Parathyroid adenoma (tissue), 2 donors: Measurements from ENCODE around the gene QRFP.
"Not testable (repeated sequence)": the region's sequence is repeated elsewhere in the genome, so short reads cannot be mapped to it uniquely, and the experiment has no call there.

Source experiments
- H2AFZ ChIP-seq: fragments of 300-600 bp; sonication (generic); one replicate; pipeline ENCODE4 v1.7.0; 2017; ENCODE audit warnings: antibody characterized with exemption, mild to moderate bottlenecking
- H3K27ac ChIP-seq: fragments of 300-600 bp; sonication (generic); one replicate; pipeline ENCODE4 v1.7.0; 2017
- H3K27me3 ChIP-seq: fragments of 300-600 bp; sonication (generic); one replicate; pipeline ENCODE4 v1.7.0; 2017; ENCODE audit warnings: low read length; ENCODE audit not compliant: control insufficient read depth, insufficient read depth
- H3K36me3 ChIP-seq: fragments of 300-600 bp; sonication (generic); one replicate; pipeline ENCODE4 v1.7.0; 2017; ENCODE audit warnings: low read length; ENCODE audit not compliant: control insufficient read depth, insufficient read depth
- H3K4me1 ChIP-seq: fragments of 300-600 bp; sonication (generic); one replicate; pipeline ENCODE4 v1.7.0; 2017; ENCODE audit warnings: control low read depth
- H3K4me2 ChIP-seq: fragments of 300-600 bp; sonication (generic); one replicate; pipeline ENCODE4 v1.7.0; 2017; ENCODE audit warnings: low read length
- H3K4me3 ChIP-seq: fragments of 300-600 bp; sonication (generic); one replicate; pipeline ENCODE4 v1.7.0; 2017; ENCODE audit warnings: low read depth, low read length
- H3K79me2 ChIP-seq: fragments of 300-600 bp; sonication (generic); one replicate; pipeline ENCODE4 v1.7.0; 2017; ENCODE audit warnings: control low read depth
- H3K9ac ChIP-seq: fragments of 300-600 bp; sonication (generic); one replicate; pipeline ENCODE4 v1.7.0; 2017; ENCODE audit warnings: mild to moderate bottlenecking
- H3K9me3 ChIP-seq: fragments of 300-600 bp; sonication (generic); one replicate; pipeline ENCODE4 v1.7.0; 2017; ENCODE audit warnings: low read length; ENCODE audit not compliant: control insufficient read depth
- TF ChIP-seq, protein P1 (sequence below): fragments of 300-600 bp; sonication (generic); IDR thresholded peaks from one replicate; pipeline ENCODE4 v1.7.0; 2017; ENCODE audit warnings: antibody characterized with exemption, mild to moderate bottlenecking
- donor health status: primary hyperparathyroidism.

The QRFP gene

DNA sequence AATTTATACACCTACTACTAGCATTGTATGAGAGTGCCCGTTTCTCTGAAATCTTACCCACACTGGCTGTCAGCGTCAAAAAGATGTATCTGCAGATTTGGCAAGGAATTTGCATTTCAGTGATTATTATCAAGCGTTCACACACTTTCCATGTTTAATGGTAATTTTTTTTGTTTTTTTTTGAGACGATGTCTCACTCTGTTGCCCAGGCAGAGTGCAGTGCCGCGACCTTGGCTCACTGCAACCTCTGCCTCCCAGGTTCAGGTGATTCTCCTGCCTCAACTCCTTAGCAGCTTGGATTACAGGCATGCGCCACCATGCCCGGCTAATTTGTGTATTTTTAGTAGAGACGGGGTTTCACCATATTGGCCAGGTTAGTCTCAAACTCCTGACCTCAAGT lies 47.3 kb downstream of the QRFP start:
- no peaks in the 10 kb centered on the region for H3K36me3 ChIP-seq
- H3K4me2 ChIP-seq = no peak overlapping the region
- no peak overlapping the region for H2AFZ ChIP-seq
- TF ChIP-seq, protein P1, sequence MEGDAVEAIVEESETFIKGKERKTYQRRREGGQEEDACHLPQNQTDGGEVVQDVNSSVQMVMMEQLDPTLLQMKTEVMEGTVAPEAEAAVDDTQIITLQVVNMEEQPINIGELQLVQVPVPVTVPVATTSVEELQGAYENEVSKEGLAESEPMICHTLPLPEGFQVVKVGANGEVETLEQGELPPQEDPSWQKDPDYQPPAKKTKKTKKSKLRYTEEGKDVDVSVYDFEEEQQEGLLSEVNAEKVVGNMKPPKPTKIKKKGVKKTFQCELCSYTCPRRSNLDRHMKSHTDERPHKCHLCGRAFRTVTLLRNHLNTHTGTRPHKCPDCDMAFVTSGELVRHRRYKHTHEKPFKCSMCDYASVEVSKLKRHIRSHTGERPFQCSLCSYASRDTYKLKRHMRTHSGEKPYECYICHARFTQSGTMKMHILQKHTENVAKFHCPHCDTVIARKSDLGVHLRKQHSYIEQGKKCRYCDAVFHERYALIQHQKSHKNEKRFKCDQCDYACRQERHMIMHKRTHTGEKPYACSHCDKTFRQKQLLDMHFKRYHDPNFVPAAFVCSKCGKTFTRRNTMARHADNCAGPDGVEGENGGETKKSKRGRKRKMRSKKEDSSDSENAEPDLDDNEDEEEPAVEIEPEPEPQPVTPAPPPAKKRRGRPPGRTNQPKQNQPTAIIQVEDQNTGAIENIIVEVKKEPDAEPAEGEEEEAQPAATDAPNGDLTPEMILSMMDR = no peak
- peaks cover 17% of the 10 kb centered on the region for H3K79me2 ChIP-seq
- H3K4me1 ChIP-seq = peaks cover 16% of the 10 kb centered on the region
- H3K27me3 ChIP-seq = no peaks in the 10 kb centered on the region
- H3K9me3 ChIP-seq = no peaks in the 10 kb centered on the region
- no peak overlapping the region for H3K4me3 ChIP-seq
- H3K27ac ChIP-seq = no peak overlapping the region
- no peak overlapping the region for H3K9ac ChIP-seq

DNA sequence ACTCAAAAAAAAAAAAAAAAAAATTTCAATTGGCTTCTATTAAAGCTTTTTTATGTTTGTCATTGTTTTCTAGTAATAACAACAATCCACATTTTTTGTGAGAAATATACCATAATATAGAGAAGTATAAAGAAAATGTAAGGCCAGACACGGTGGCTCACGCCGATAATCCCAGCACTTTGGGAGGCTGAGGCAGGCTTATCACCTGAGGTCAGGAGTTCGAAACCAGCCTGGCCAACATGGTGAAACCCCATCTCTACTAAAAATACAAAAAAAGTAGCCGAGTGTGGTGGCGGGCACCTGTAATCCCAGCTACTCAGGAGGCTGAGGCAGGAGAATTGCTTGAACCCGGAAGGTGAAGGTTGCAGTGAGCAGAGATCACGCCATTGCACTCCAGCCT lies 48.1 kb downstream of the QRFP start:
- peaks cover 16% of the 10 kb centered on the region for H3K4me1 ChIP-seq

DNA sequence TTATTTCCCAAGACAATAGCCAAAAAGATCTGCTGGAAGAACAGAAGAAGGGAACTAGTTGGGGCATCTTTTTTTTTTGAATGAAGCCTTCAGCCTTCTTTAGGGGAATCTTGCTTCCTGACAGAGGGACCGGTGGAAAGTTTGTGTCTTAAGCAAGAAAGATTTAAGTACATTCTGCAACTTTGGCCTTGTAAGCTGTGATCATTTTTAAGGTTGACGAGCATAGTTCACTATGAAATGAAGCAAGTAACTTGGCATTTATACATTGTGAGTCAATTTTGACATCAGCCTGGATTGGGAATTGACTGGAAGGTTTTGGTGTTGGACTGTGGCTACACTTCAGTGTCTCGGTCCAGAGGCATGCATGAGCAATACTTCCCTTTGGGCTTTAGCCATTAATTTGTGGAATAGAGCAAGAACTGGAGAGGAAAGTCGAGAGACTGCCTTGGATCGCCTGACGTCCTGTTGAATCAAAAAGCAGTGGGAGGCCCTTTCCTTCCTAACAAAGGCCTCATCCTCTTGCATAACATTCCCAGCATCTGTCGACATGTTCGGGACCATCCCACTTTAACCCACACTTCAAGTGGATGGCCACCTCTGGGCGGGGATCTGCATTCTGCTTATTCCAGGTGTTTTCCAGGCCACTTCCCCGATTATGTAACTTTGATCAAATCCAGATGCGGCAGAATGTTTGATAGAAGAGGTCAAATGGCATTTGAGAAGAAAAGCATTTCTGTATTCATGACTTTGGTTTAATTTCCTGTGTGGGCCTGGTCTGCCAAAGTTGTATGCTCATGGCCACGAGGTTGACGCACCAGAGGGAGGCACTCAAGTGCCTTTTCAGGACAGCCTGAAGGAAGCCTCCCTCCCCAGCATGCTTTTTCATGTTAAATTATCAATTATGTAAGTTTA lies 49.0 kb downstream of the QRFP start:
- no peak overlapping the region for H2AFZ ChIP-seq
- H3K9me3 ChIP-seq = no peaks in the 10 kb centered on the region
- H3K27me3 ChIP-seq = no peaks in the 10 kb centered on the region
- no peak overlapping the region for H3K4me2 ChIP-seq
- TF ChIP-seq, protein P1 = no peak
- H3K79me2 ChIP-seq = peaks cover 7% of the 10 kb centered on the region
- H3K4me3 ChIP-seq = no peak overlapping the region
- H3K27ac ChIP-seq = peak overlapping the region; percentile 76
- no peaks in the 10 kb centered on the region for H3K36me3 ChIP-seq
- no peak overlapping the region for H3K9ac ChIP-seq
- peaks cover 16% of the 10 kb centered on the region for H3K4me1 ChIP-seq

More for the DNA sequence above, 48.1 kb downstream of the QRFP start:
- peak overlapping the region; percentile 76 for H3K27ac ChIP-seq
- H3K9ac ChIP-seq, H2AFZ ChIP-seq, H3K4me2 ChIP-seq, H3K9me3 ChIP-seq, H3K4me3 ChIP-seq, H3K27me3 ChIP-seq, H3K36me3 ChIP-seq: not testable (repeated sequence)
- peaks cover 14% of the 10 kb centered on the region for H3K79me2 ChIP-seq

DNA sequence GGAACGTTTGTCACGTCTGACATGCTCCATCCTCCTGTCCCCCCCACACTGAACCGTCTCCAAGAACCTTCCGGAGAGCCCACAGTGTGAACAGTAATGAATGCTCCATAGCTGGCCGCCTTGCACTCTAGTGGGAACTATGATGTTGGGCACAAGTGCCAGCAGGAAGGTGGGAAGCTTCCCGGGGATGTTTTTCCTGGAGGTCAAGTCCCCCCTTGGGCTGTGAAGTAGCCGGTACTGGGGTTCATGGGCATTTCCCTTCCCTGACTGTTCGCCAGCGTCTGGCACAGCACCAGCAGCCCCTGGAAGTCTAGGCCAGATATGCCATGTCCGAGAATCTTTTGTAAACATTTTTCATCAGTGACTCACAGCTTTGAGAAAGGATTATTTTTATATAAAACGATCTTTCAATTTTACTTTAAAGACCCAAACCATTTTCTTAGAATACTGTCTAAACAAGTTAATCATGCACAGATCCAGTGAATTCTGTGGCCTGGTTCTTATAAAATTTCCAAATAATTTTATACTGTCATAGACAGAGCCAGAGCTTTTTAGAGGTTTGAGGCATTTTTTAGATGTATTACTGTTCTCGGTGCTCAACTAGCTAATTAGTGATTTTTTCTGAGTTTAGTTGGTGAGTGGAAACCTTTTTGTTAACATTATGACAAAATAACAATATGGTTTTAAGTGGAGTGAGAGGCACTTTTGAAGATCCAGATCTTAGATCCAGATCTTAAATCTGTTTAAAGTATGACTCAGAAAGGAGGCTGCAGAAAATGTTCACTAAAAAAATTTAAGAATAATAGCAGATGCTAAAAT lies 49.9 kb downstream of the QRFP start:
- TF ChIP-seq, protein P1 = no peak
- H3K79me2 ChIP-seq = peaks cover 4% of the 10 kb centered on the region
- H3K27me3 ChIP-seq = no peaks in the 10 kb centered on the region
- no peaks in the 10 kb centered on the region for H3K9me3 ChIP-seq
- peak overlapping the region; percentile 76 for H3K27ac ChIP-seq
- H3K9ac ChIP-seq = no peak overlapping the region
- no peaks in the 10 kb centered on the region for H3K36me3 ChIP-seq
- H3K4me3 ChIP-seq = no peak overlapping the region
- H3K4me2 ChIP-seq = no peak overlapping the region
- no peak overlapping the region for H2AFZ ChIP-seq
- peaks cover 16% of the 10 kb centered on the region for H3K4me1 ChIP-seq

DNA sequence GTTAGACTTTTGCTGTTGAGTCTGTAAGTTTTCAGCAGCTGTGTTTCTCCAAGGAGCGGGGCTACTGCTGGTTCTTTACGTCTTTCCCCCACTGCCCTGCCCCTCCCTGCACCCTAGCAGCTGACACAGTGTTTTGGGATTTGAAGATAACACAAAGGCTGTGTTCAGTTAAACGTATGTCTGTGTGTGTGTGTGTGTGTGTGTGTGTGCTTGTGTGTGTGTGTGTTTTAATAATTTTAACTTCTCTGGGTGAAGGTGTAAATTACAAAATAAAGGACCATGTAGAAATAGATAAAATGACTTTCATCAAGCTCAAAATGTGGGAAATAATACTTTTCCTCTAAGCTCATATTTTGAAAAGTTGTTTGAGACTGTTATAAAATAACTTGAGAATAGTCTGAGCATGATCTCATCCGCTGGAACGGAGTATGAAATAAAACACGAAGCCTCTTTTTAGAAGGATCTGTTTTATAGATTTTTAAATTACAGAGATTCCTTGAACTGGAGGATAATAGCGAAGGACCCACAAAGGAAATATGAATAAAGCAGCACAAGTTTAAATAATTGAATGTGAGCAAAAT lies 50.6 kb downstream of the QRFP start:
- Histone ChIP-seq H3K9ac (no peak overlapping the region), H3K4me1 (peaks cover 16% of the 10 kb centered on the region), H3K27me3 (no peaks in the 10 kb centered on the region), H3K9me3 (no peaks in the 10 kb centered on the region), H3K79me2 (peaks cover 9% of the 10 kb centered on the region), H2AFZ (no peak overlapping the region), H3K36me3 (no peaks in the 10 kb centered on the region), H3K27ac (peak overlapping the region; percentile 76), H3K4me3 (peak overlapping the region; percentile 3), H3K4me2 (peak overlapping the region; percentile 21)
- TF ChIP-seq, protein P1 = no peak
